Measurements from ENCODE around the gene TK1. TPM values are rescaled to one million over a fixed set of nuclear protein-coding genes. Genes with fewer than 3 reads are reported as not detected.

The TK1 gene
- polyA plus RNA-seq, 1 of the 3 experiments (the other 2 are of a cell fraction): 112 TPM

DNA sequence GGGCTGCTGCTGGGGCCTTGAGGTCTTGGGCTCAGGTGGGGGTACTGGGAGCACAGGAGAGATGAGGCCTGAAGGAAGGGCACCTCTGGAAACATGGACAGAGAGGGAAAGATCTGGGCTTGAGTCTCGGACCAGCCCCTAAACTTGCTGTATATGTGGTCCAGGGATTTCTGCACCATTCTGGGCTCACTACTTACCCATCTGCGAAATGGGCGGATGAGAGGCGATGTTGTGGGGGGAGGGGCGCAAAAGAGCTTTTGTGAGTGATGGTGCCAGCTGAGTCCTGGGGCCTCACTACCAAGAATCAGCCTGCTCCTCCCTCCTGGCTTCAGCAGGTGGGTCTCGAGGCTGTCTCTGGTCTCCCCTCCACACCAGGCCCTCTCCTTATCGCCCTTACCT is 40.4 kb downstream of the TK1 start:
- WGBS (ENCODE audit: low lambda C conversion rate): 78% methylated on average over 7 of the region's 7 CpGs
- ChIA-PET CTCF (interaction anchor here (1.0 to 6.2 kb wide), 4 partner anchors 10 to 30 kb away, joined by 3 to 43 read pairs (median 4); partner anchors contain the start of gene TMC8), POLR2A (no interaction called here)
- Histone ChIP-seq H3F3A (replicated peaks; ENCODE audit: insufficient read depth) (peaks cover 3% of the 10 kb centered on the region), H3K9me2 (no peaks in the 10 kb centered on the region), H3K27ac (ENCODE audit: low read depth in 2 of 2, low read length in 1 of 2) (no peak overlapping the region), H4K20me1 (ENCODE audit: insufficient read depth) (no peaks in the 10 kb centered on the region), H3K4me3 (ENCODE audit: low read depth in 2 of 2, low read length in 1 of 2) (no peak overlapping the region), H3K9me3 (no peaks in the 10 kb centered on the region), H3K4me2 (no peak overlapping the region), H3K79me2 (ENCODE audit: insufficient read depth) (no peaks in the 10 kb centered on the region), H3K27me3 (ENCODE audit: insufficient read depth) (no peaks in the 10 kb centered on the region), H3K4me1 (ENCODE audit: control insufficient read depth in 1 of 2, insufficient read depth in 2 of 2, low read depth in 1 of 2, low read length in 1 of 2) (peaks cover 4 to 19% of the 10 kb centered on the region in 2 experiments; a peak in 2 of 4 replicates), H3K36me3 (replicated peaks in 1 of 2; ENCODE audit: control insufficient read depth in 1 of 2, insufficient read depth in 2 of 2, low read length in 1 of 2) (no peaks in the 10 kb centered on the region), H3K9ac (no peak overlapping the region), H2AFZ (ENCODE audit: low read depth) (no peak overlapping the region)
- TF ChIP-seq RXRA (IDR thresholded peaks at IDR 0.05; ENCODE audit: borderline replicate concordance, low read depth) (no peak), TEAD4 (IDR thresholded peaks at IDR 0.05; ENCODE audit: borderline replicate concordance, insufficient read depth) (no peak), RFX5 (IDR thresholded peaks at IDR 0.05; ENCODE audit: low read length) (no peak), YY1 (IDR thresholded peaks at IDR 0.05; ENCODE audit: low read depth) (no peak), SMC3 (IDR thresholded peaks at IDR 0.05; ENCODE audit: low read depth, low read length) (no peak), NRF1 (IDR thresholded peaks at IDR 0.05; ENCODE audit: low read depth, low read length) (no peak), MEF2A (IDR thresholded peaks at IDR 0.05; ENCODE audit: borderline replicate concordance, low read depth) (no peak), TAF1 (IDR thresholded peaks at IDR 0.05; ENCODE audit: borderline replicate concordance, low read depth, low read length) (no peak), NFIC (IDR thresholded peaks at IDR 0.05; ENCODE audit: borderline replicate concordance) (no peak), JUND (IDR thresholded peaks at IDR 0.05) (no peak), TCF12 (IDR thresholded peaks at IDR 0.05) (no peak)
- TF ChIP-seq, protein P1, sequence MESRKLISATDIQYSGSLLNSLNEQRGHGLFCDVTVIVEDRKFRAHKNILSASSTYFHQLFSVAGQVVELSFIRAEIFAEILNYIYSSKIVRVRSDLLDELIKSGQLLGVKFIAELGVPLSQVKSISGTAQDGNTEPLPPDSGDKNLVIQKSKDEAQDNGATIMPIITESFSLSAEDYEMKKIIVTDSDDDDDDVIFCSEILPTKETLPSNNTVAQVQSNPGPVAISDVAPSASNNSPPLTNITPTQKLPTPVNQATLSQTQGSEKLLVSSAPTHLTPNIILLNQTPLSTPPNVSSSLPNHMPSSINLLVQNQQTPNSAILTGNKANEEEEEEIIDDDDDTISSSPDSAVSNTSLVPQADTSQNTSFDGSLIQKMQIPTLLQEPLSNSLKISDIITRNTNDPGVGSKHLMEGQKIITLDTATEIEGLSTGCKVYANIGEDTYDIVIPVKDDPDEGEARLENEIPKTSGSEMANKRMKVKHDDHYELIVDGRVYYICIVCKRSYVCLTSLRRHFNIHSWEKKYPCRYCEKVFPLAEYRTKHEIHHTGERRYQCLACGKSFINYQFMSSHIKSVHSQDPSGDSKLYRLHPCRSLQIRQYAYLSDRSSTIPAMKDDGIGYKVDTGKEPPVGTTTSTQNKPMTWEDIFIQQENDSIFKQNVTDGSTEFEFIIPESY (IDR thresholded peaks at IDR 0.05; ENCODE audit: borderline replicate concordance, low read depth): no peak
- TF ChIP-seq, protein P2, sequence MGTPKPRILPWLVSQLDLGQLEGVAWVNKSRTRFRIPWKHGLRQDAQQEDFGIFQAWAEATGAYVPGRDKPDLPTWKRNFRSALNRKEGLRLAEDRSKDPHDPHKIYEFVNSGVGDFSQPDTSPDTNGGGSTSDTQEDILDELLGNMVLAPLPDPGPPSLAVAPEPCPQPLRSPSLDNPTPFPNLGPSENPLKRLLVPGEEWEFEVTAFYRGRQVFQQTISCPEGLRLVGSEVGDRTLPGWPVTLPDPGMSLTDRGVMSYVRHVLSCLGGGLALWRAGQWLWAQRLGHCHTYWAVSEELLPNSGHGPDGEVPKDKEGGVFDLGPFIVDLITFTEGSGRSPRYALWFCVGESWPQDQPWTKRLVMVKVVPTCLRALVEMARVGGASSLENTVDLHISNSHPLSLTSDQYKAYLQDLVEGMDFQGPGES (IDR thresholded peaks at IDR 0.05; ENCODE audit: low read depth, low read length): no peak
- TF ChIP-seq, protein P3, sequence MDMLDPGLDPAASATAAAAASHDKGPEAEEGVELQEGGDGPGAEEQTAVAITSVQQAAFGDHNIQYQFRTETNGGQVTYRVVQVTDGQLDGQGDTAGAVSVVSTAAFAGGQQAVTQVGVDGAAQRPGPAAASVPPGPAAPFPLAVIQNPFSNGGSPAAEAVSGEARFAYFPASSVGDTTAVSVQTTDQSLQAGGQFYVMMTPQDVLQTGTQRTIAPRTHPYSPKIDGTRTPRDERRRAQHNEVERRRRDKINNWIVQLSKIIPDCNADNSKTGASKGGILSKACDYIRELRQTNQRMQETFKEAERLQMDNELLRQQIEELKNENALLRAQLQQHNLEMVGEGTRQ (IDR thresholded peaks at IDR 0.05; ENCODE audit: borderline replicate concordance, low read depth, low read length): no peak
- TF ChIP-seq, protein P4, sequence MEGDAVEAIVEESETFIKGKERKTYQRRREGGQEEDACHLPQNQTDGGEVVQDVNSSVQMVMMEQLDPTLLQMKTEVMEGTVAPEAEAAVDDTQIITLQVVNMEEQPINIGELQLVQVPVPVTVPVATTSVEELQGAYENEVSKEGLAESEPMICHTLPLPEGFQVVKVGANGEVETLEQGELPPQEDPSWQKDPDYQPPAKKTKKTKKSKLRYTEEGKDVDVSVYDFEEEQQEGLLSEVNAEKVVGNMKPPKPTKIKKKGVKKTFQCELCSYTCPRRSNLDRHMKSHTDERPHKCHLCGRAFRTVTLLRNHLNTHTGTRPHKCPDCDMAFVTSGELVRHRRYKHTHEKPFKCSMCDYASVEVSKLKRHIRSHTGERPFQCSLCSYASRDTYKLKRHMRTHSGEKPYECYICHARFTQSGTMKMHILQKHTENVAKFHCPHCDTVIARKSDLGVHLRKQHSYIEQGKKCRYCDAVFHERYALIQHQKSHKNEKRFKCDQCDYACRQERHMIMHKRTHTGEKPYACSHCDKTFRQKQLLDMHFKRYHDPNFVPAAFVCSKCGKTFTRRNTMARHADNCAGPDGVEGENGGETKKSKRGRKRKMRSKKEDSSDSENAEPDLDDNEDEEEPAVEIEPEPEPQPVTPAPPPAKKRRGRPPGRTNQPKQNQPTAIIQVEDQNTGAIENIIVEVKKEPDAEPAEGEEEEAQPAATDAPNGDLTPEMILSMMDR (IDR thresholded peaks at IDR 0.05): no peak
- DNase-seq: no peak

All from SK-N-SH (cell line).